ENCODE measurements around the gene PRR4.

The PRR4 gene

DNA sequence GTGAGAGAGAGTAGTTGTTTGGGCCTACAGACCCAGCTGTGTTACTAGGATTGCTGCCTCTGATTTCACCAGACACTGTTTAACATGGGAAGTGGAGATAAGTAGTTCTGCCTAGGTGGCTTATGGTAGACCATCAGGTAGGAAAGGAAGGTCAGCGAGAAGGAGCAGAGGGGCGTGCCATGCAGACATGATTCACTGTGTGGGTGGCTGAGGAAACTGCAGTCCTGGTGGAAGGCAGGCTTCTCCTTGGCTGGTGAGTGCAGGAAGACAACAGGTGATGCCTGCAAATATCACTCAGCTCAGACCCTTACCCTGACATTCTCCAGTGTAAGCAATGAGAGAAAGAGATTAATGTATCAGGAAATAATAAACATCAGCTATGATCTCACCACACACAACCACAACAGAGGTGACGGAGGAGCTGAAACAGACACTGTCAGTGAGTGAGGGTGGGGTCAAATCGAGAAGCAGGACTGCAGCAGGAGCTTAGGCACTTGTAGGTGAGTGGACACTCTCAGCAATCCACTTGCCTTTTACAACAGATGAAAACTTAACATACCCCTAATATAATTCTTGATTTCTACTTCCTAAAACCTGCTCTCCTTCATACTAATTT, 2.1 kb upstream of the PRR4 start:
- no peak overlapping the region for H3K4me3 ChIP-seq (ENCODE audit: low read length in 2 of 2)
- no peak overlapping the region for H3K27ac ChIP-seq (ENCODE audit: low read length)
- H3K9ac ChIP-seq (ENCODE audit: low read length in 2 of 2), result no peak overlapping the region
- H3K4me1 ChIP-seq (ENCODE audit: control insufficient read depth, insufficient read depth, low read length), result no peaks in the 10 kb centered on the region
- peaks cover 0 to 3% of the 10 kb centered on the region in 2 donors for H3K36me3 ChIP-seq (ENCODE audit: control insufficient read depth in 2 of 2, insufficient read depth in 2 of 2, low read length in 2 of 2)
- H3K9me3 ChIP-seq (ENCODE audit: control insufficient read depth in 2 of 2, low read length in 2 of 2), result no peaks in the 10 kb centered on the region
- H3K27me3 ChIP-seq (ENCODE audit: control insufficient read depth in 1 of 2, insufficient read depth in 2 of 2, low read length in 2 of 2), result no peaks in the 10 kb centered on the region

DNA sequence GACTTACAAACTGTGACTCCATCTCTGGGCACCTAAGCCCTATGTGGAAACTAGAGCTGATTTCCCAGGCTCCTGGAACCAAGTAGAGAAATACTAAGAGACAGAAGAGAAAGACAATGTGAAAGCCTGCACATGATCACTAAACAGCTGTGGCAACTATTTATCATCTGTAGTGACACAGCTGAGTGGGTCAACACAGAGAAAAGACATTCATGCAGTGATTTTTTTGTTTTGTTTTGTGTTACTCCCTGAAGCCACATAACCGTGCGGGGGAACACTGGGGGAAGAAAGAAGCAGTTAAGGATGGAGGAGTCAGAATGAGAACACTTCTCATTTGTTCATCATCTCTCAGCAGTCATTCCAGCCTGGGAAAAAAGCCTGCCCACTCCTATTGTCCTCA, 1.5 kb downstream of the PRR4 start:
- Histone ChIP-seq H3K9ac (ENCODE audit: low read length in 2 of 2) (no peak overlapping the region), H3K4me1 (ENCODE audit: control insufficient read depth, insufficient read depth, low read length) (no peaks in the 10 kb centered on the region), H3K4me3 (ENCODE audit: low read length in 2 of 2) (no peak overlapping the region), H3K27me3 (ENCODE audit: control insufficient read depth in 1 of 2, insufficient read depth in 2 of 2, low read length in 2 of 2) (no peaks in the 10 kb centered on the region), H3K9me3 (ENCODE audit: control insufficient read depth in 2 of 2, low read length in 2 of 2) (no peaks in the 10 kb centered on the region), H3K36me3 (ENCODE audit: control insufficient read depth in 2 of 2, insufficient read depth in 2 of 2, low read length in 2 of 2) (peaks cover 3 to 5% of the 10 kb centered on the region in 2 donors), H3K27ac (ENCODE audit: low read length) (no peak overlapping the region)

GRCh38 chr12:10842862-10843261, 6.4 kb downstream of the PRR4 start:
- H3K9me3 ChIP-seq (ENCODE audit: control insufficient read depth in 2 of 2, low read length in 2 of 2), result no peaks in the 10 kb centered on the region
- H3K4me3 ChIP-seq (ENCODE audit: low read length in 2 of 2), result no peak overlapping the region
- no peaks in the 10 kb centered on the region for H3K4me1 ChIP-seq (ENCODE audit: control insufficient read depth, insufficient read depth, low read length)
- peaks cover 3 to 5% of the 10 kb centered on the region in 2 donors for H3K36me3 ChIP-seq (ENCODE audit: control insufficient read depth in 2 of 2, insufficient read depth in 2 of 2, low read length in 2 of 2)
- no peaks in the 10 kb centered on the region for H3K27me3 ChIP-seq (ENCODE audit: control insufficient read depth in 1 of 2, insufficient read depth in 2 of 2, low read length in 2 of 2)
- no peak overlapping the region for H3K9ac ChIP-seq (ENCODE audit: low read length in 2 of 2)
- no peak overlapping the region for H3K27ac ChIP-seq (ENCODE audit: low read length)

DNA sequence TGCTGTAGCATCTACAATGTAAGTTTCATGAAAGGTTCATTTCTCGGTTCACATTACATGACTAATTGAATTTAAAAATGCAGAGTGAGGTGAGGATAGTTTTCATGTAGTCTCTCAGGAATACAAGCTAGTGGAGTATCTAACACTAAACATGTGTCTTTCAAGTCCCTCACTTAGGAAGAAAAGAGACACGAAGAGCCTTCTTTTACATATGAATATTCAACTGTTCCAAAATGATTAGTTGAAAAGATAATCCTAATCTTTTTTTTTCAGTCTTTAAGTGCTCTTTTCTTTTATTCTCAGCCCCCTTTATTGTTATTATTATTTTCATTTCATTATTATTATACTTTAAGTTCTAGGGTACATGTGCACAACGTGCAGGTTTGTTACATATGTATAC, 10.8 kb downstream of the PRR4 start:
- no peak overlapping the region for H3K4me3 ChIP-seq (ENCODE audit: low read length in 2 of 2)
- no peak overlapping the region for H3K9ac ChIP-seq (ENCODE audit: low read length in 2 of 2)
- H3K36me3 ChIP-seq (ENCODE audit: control insufficient read depth in 2 of 2, insufficient read depth in 2 of 2, low read length in 2 of 2), result peaks cover 2 to 3% of the 10 kb centered on the region in 2 donors
- no peaks in the 10 kb centered on the region for H3K27me3 ChIP-seq (ENCODE audit: control insufficient read depth in 1 of 2, insufficient read depth in 2 of 2, low read length in 2 of 2)
- H3K9me3 ChIP-seq (ENCODE audit: control insufficient read depth in 2 of 2, low read length in 2 of 2), result no peaks in the 10 kb centered on the region
- H3K27ac ChIP-seq (ENCODE audit: low read length), result no peak overlapping the region
- H3K4me1 ChIP-seq (ENCODE audit: control insufficient read depth, insufficient read depth, low read length), result no peaks in the 10 kb centered on the region

- no peaks in the 10 kb centered on the region for H3K4me1 ChIP-seq (ENCODE audit: control insufficient read depth, insufficient read depth, low read length)
- H3K27me3 ChIP-seq (ENCODE audit: control insufficient read depth in 1 of 2, insufficient read depth in 2 of 2, low read length in 2 of 2), result no peaks in the 10 kb centered on the region
- no peak overlapping the region for H3K4me3 ChIP-seq (ENCODE audit: low read length in 2 of 2)
- no peak overlapping the region for H3K9ac ChIP-seq (ENCODE audit: low read length in 2 of 2)
- no peaks in the 10 kb centered on the region for H3K9me3 ChIP-seq (ENCODE audit: control insufficient read depth in 2 of 2, low read length in 2 of 2)
- H3K27ac ChIP-seq (ENCODE audit: low read length), result no peak overlapping the region
- H3K36me3 ChIP-seq (ENCODE audit: control insufficient read depth in 2 of 2, insufficient read depth in 2 of 2, low read length in 2 of 2), result no peaks in the 10 kb centered on the region
Measured at GRCh38 chr12:10829994-10830393, 19.3 kb downstream of the PRR4 start.

DNA sequence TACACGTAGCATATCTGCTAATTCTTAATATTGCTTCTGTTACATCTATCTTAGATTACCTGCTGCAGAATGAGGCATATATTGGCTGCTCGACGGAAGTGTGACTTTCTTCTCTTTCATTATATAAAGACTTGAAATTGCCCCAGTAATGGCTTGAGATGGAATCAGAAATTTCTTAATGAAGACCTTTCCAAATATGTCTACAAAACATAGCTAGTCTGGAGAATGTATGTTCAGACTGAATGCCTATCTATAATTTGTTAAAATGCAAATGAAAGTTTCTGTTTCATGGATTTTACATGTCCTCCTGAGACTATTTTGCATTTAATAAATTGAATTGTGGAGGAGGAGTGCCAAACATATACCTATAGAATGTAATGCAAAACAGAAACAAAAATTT, 23.0 kb downstream of the PRR4 start, which contains the start of gene TAS2R10:
TAS2R10 (minus strand) TSS at position 101 of the 400 bp plus-strand sequence; CDS start at position 12, 89 bp downstream.
- no peaks in the 10 kb centered on the region for H3K27me3 ChIP-seq (ENCODE audit: control insufficient read depth in 1 of 2, insufficient read depth in 2 of 2, low read length in 2 of 2)
- no peak within 1 kb of the TSS for H3K9ac ChIP-seq (ENCODE audit: low read length in 2 of 2)
- H3K27ac ChIP-seq (ENCODE audit: low read length), result no peak within 1 kb of the TSS
- H3K9me3 ChIP-seq (ENCODE audit: control insufficient read depth in 2 of 2, low read length in 2 of 2), result no peaks in the 10 kb centered on the region
- H3K36me3 ChIP-seq (ENCODE audit: control insufficient read depth in 2 of 2, insufficient read depth in 2 of 2, low read length in 2 of 2), result no peaks in the 10 kb centered on the region
- no peaks in the 10 kb centered on the region for H3K4me1 ChIP-seq (ENCODE audit: control insufficient read depth, insufficient read depth, low read length)
- H3K4me3 ChIP-seq (ENCODE audit: low read length in 2 of 2), result no peak within 1 kb of the TSS

- H3K27ac ChIP-seq (ENCODE audit: low read length), result no peak overlapping the region
- no peaks in the 10 kb centered on the region for H3K4me1 ChIP-seq (ENCODE audit: control insufficient read depth, insufficient read depth, low read length)
- no peak overlapping the region for H3K9ac ChIP-seq (ENCODE audit: low read length in 2 of 2)
- no peaks in the 10 kb centered on the region for H3K27me3 ChIP-seq (ENCODE audit: control insufficient read depth in 1 of 2, insufficient read depth in 2 of 2, low read length in 2 of 2)
- no peaks in the 10 kb centered on the region for H3K9me3 ChIP-seq (ENCODE audit: control insufficient read depth in 2 of 2, low read length in 2 of 2)
- H3K36me3 ChIP-seq (ENCODE audit: control insufficient read depth in 2 of 2, insufficient read depth in 2 of 2, low read length in 2 of 2), result no peaks in the 10 kb centered on the region
- H3K4me3 ChIP-seq (ENCODE audit: low read length in 2 of 2), result no peak overlapping the region
Measured at GRCh38 chr12:10824957-10825356, 24.3 kb downstream of the PRR4 start.

GRCh38 chr12:10811883-10812536, 37.3 kb downstream of the PRR4 start:
- Histone ChIP-seq H3K4me1 (ENCODE audit: control insufficient read depth, insufficient read depth, low read length) (no peaks in the 10 kb centered on the region), H3K27me3 (ENCODE audit: control insufficient read depth in 1 of 2, insufficient read depth in 2 of 2, low read length in 2 of 2) (no peaks in the 10 kb centered on the region), H3K27ac (ENCODE audit: low read length) (no peak overlapping the region), H3K4me3 (ENCODE audit: low read length in 2 of 2) (no peak overlapping the region), H3K9me3 (ENCODE audit: control insufficient read depth in 2 of 2, low read length in 2 of 2) (no peaks in the 10 kb centered on the region), H3K9ac (ENCODE audit: low read length in 2 of 2) (no peak overlapping the region), H3K36me3 (ENCODE audit: control insufficient read depth in 2 of 2, insufficient read depth in 2 of 2, low read length in 2 of 2) (no peaks in the 10 kb centered on the region)

DNA sequence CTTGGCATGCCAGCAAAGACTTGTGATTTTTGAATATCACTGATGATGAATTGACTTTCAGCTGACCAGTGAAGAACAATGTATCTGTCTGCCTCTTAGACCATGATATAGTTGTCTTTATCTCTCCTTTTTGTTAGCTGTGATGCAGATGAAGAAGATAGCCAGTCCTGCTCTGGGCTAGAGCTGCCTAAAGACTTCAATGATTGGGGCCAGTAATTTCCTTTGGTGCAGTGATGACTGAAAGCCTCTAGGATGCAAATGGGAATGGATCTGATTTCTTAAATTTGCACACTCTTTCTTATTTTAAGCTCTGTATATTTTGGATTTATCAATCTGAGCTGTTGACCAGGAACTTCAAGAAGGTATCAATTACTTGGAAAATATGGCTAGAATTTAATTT, 39.2 kb downstream of the PRR4 start, which contains the start of gene TAS2R9:
TAS2R9 (minus strand) TSS at position 101 of the 400 bp plus-strand sequence; CDS start at position 8, 93 bp downstream.
- no peak within 1 kb of the TSS for H3K27ac ChIP-seq (ENCODE audit: low read length)
- no peaks in the 10 kb centered on the region for H3K4me1 ChIP-seq (ENCODE audit: control insufficient read depth, insufficient read depth, low read length)
- H3K36me3 ChIP-seq (ENCODE audit: control insufficient read depth in 2 of 2, insufficient read depth in 2 of 2, low read length in 2 of 2), result no peaks in the 10 kb centered on the region
- H3K9me3 ChIP-seq (ENCODE audit: control insufficient read depth in 2 of 2, low read length in 2 of 2), result no peaks in the 10 kb centered on the region
- no peak within 1 kb of the TSS for H3K4me3 ChIP-seq (ENCODE audit: low read length in 2 of 2)
- no peak within 1 kb of the TSS for H3K9ac ChIP-seq (ENCODE audit: low read length in 2 of 2)
- H3K27me3 ChIP-seq (ENCODE audit: control insufficient read depth in 1 of 2, insufficient read depth in 2 of 2, low read length in 2 of 2), result no peaks in the 10 kb centered on the region

- Histone ChIP-seq H3K27me3 (ENCODE audit: control insufficient read depth in 1 of 2, insufficient read depth in 2 of 2, low read length in 2 of 2) (no peaks in the 10 kb centered on the region), H3K27ac (ENCODE audit: low read length) (no peak within 1 kb of the TSS), H3K4me1 (ENCODE audit: control insufficient read depth, insufficient read depth, low read length) (no peaks in the 10 kb centered on the region), H3K9ac (ENCODE audit: low read length in 2 of 2) (no peak within 1 kb of the TSS), H3K9me3 (ENCODE audit: control insufficient read depth in 2 of 2, low read length in 2 of 2) (no peaks in the 10 kb centered on the region), H3K4me3 (ENCODE audit: low read length in 2 of 2) (no peak within 1 kb of the TSS), H3K36me3 (ENCODE audit: control insufficient read depth in 2 of 2, insufficient read depth in 2 of 2, low read length in 2 of 2) (no peaks in the 10 kb centered on the region)
Measured at GRCh38 chr12:10807186-10807585, 42.1 kb downstream of the PRR4 start, which contains the start of gene TAS2R8. Gene TAS2R8 (minus strand): TSS chr12:10807286. CDS start chr12:10806980, 306 bp downstream.

DNA sequence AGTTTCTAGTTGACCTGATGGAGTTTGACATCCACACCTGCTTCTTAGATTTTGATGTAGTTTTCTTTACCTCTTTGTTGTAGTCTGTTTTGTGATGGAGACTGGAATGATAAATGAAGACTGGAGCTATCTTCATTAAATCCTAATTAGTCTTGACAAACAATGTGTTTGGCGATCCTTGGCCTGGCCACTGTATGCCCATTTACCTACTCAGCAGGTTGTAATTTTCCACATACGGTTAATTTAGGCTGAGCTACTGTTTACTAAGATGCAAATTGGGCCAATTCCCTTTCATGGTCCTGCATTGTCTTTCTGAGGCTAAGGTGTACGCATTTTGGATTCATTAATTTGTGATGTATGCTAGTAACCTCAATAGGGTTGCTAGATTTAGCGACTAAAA, 46.7 kb downstream of the PRR4 start, which contains the start of gene TAS2R7:
TAS2R7 (minus strand) TSS at position 41 of the 400 bp plus-strand sequence. CDS start 57 bp downstream, outside the sequence.
- Histone ChIP-seq H3K27me3 (ENCODE audit: control insufficient read depth in 1 of 2, insufficient read depth in 2 of 2, low read length in 2 of 2) (no peaks in the 10 kb centered on the region), H3K4me1 (ENCODE audit: control insufficient read depth, insufficient read depth, low read length) (no peaks in the 10 kb centered on the region), H3K9ac (ENCODE audit: low read length in 2 of 2) (no peak within 1 kb of the TSS), H3K9me3 (ENCODE audit: control insufficient read depth in 2 of 2, low read length in 2 of 2) (no peaks in the 10 kb centered on the region), H3K4me3 (ENCODE audit: low read length in 2 of 2) (no peak within 1 kb of the TSS), H3K27ac (ENCODE audit: low read length) (no peak within 1 kb of the TSS), H3K36me3 (ENCODE audit: control insufficient read depth in 2 of 2, insufficient read depth in 2 of 2, low read length in 2 of 2) (no peaks in the 10 kb centered on the region)

Measured in stomach smooth muscle (tissue), 2 donors.